ENCODE measurements around the gene AICDA. TPM values are rescaled to one million over a fixed set of nuclear protein-coding genes. Genes with fewer than 3 reads are reported as not detected.
"Not testable (repeated sequence)": the region's sequence is repeated elsewhere in the genome, so short reads cannot be mapped to it uniquely, and the experiment has no call there.

AICDA gene
- polyA plus RNA-seq, 2 donors = not detected

- not testable (repeated sequence) for H3K27me3 ChIP-seq (ENCODE audit: control insufficient read depth in 1 of 2, insufficient read depth in 2 of 2, low read length in 2 of 2); H3K36me3 ChIP-seq (ENCODE audit: control insufficient read depth in 2 of 2, insufficient read depth in 2 of 2, low read length in 1 of 2); H3K27ac ChIP-seq (ENCODE audit: low read depth in 2 of 2, low read length in 1 of 2); H3K9me3 ChIP-seq (ENCODE audit: control insufficient read depth in 2 of 2, insufficient read depth in 1 of 2, low read depth in 1 of 2, low read length in 1 of 2); H3K4me1 ChIP-seq (ENCODE audit: control insufficient read depth in 2 of 2, insufficient read depth in 2 of 2, low read length in 1 of 2); H3K4me3 ChIP-seq (ENCODE audit: low read depth in 1 of 2, low read length in 2 of 2)
- WGBS, 2 donors = 77 to 78% methylated on average over 2 of the region's 2 CpGs
Observed at GRCh38 chr12:8566052-8566451, 46.6 kb downstream of the AICDA start.

GRCh38 chr12:8564656-8565055, 48.0 kb downstream of the AICDA start:
- 56% methylated on average over 22 of the region's 22 CpGs for WGBS, 2 donors
- H3K9me3 ChIP-seq (ENCODE audit: control insufficient read depth in 2 of 2, insufficient read depth in 1 of 2, low read depth in 1 of 2, low read length in 1 of 2) = peaks cover 2 to 8% of the 10 kb centered on the region in 2 donors
- no peak overlapping the region for H3K27ac ChIP-seq (ENCODE audit: low read depth in 2 of 2, low read length in 1 of 2)
- no peaks in the 10 kb centered on the region for H3K4me1 ChIP-seq (ENCODE audit: control insufficient read depth in 2 of 2, insufficient read depth in 2 of 2, low read length in 1 of 2)
- no peaks in the 10 kb centered on the region for H3K36me3 ChIP-seq (ENCODE audit: control insufficient read depth in 2 of 2, insufficient read depth in 2 of 2, low read length in 1 of 2)
- no peak overlapping the region for H3K4me3 ChIP-seq (ENCODE audit: low read depth in 1 of 2, low read length in 2 of 2)
- peaks cover 0 to 4% of the 10 kb centered on the region in 2 donors for H3K27me3 ChIP-seq (ENCODE audit: control insufficient read depth in 1 of 2, insufficient read depth in 2 of 2, low read length in 2 of 2)

GRCh38 chr12:8563356-8563755, 49.3 kb downstream of the AICDA start:
- WGBS, 2 donors = 65 to 71% methylated on average over 3 of the region's 3 CpGs
- H3K9me3 ChIP-seq (ENCODE audit: control insufficient read depth in 2 of 2, insufficient read depth in 1 of 2, low read depth in 1 of 2, low read length in 1 of 2) = peaks cover 2 to 8% of the 10 kb centered on the region in 2 donors

DNA sequence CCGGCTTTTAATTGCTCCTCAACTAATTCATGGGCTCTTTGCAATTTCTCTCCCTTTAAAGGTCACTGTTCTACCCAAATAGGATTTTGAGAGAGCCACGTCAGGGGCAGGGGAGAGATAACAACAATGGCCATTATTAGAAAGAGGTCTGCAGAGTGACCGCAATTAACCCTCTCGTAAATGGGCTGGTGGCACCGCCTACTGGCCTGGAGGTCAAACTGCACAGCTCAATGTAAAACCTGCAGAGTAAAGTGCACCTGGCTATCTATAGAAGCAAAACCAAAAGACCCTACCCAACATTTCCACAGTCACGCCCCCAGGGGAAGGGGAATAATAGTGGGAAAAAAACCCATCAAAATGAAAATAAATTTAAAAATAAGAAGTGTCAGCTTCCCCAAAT, 50.3 kb downstream of the AICDA start:
- peaks cover 0 to 4% of the 10 kb centered on the region in 2 donors for H3K9me3 ChIP-seq (ENCODE audit: control insufficient read depth in 2 of 2, insufficient read depth in 1 of 2, low read depth in 1 of 2, low read length in 1 of 2)
- no peak overlapping the region for H3K27ac ChIP-seq (ENCODE audit: low read depth in 2 of 2, low read length in 1 of 2)
- H3K36me3 ChIP-seq (ENCODE audit: control insufficient read depth in 2 of 2, insufficient read depth in 2 of 2, low read length in 1 of 2) = no peaks in the 10 kb centered on the region
- H3K4me3 ChIP-seq (ENCODE audit: low read depth in 1 of 2, low read length in 2 of 2) = no peak overlapping the region
- H3K4me1 ChIP-seq (ENCODE audit: control insufficient read depth in 2 of 2, insufficient read depth in 2 of 2, low read length in 1 of 2) = no peaks in the 10 kb centered on the region
- H3K27me3 ChIP-seq (ENCODE audit: control insufficient read depth in 1 of 2, insufficient read depth in 2 of 2, low read length in 2 of 2) = peaks cover 0 to 4% of the 10 kb centered on the region in 2 donors
- 85 to 94% methylated on average over 6 of the region's 6 CpGs for WGBS, 2 donors

More at GRCh38 chr12:8563356-8563755, 49.3 kb downstream of the AICDA start:
- H3K4me1 ChIP-seq (ENCODE audit: control insufficient read depth in 2 of 2, insufficient read depth in 2 of 2, low read length in 1 of 2) = no peaks in the 10 kb centered on the region
- H3K27me3 ChIP-seq (ENCODE audit: control insufficient read depth in 1 of 2, insufficient read depth in 2 of 2, low read length in 2 of 2) = peaks cover 0 to 4% of the 10 kb centered on the region in 2 donors
- H3K27ac ChIP-seq (ENCODE audit: low read depth in 2 of 2, low read length in 1 of 2) = no peak overlapping the region
- no peak overlapping the region for H3K4me3 ChIP-seq (ENCODE audit: low read depth in 1 of 2, low read length in 2 of 2)
- no peaks in the 10 kb centered on the region for H3K36me3 ChIP-seq (ENCODE audit: control insufficient read depth in 2 of 2, insufficient read depth in 2 of 2, low read length in 1 of 2)

- H3K27me3 ChIP-seq (ENCODE audit: control insufficient read depth in 1 of 2, insufficient read depth in 2 of 2, low read length in 2 of 2) = peaks cover 0 to 4% of the 10 kb centered on the region in 2 donors
- H3K4me1 ChIP-seq (ENCODE audit: control insufficient read depth in 2 of 2, insufficient read depth in 2 of 2, low read length in 1 of 2) = no peaks in the 10 kb centered on the region
- H3K27ac ChIP-seq (ENCODE audit: low read depth in 2 of 2, low read length in 1 of 2) = no peak overlapping the region
- peaks cover 0 to 4% of the 10 kb centered on the region in 2 donors for H3K9me3 ChIP-seq (ENCODE audit: control insufficient read depth in 2 of 2, insufficient read depth in 1 of 2, low read depth in 1 of 2, low read length in 1 of 2)
- H3K36me3 ChIP-seq (ENCODE audit: control insufficient read depth in 2 of 2, insufficient read depth in 2 of 2, low read length in 1 of 2) = no peaks in the 10 kb centered on the region
- WGBS, 2 donors = 53 to 57% methylated on average over 4 of the region's 4 CpGs
- no peak overlapping the region for H3K4me3 ChIP-seq (ENCODE audit: low read depth in 1 of 2, low read length in 2 of 2)
Observed at GRCh38 chr12:8561011-8561410, 51.6 kb downstream of the AICDA start.

GRCh38 chr12:8559676-8560075, 53.0 kb downstream of the AICDA start:
- 72 to 81% methylated on average over 11 of the region's 11 CpGs for WGBS, 2 donors
- H3K27ac ChIP-seq (ENCODE audit: low read depth in 2 of 2, low read length in 1 of 2) = no peak overlapping the region
- H3K9me3 ChIP-seq (ENCODE audit: control insufficient read depth in 2 of 2, insufficient read depth in 1 of 2, low read depth in 1 of 2, low read length in 1 of 2) = peaks cover 0 to 2% of the 10 kb centered on the region in 2 donors
- H3K36me3 ChIP-seq (ENCODE audit: control insufficient read depth in 2 of 2, insufficient read depth in 2 of 2, low read length in 1 of 2) = no peaks in the 10 kb centered on the region
- no peak overlapping the region for H3K4me3 ChIP-seq (ENCODE audit: low read depth in 1 of 2, low read length in 2 of 2)
- no peaks in the 10 kb centered on the region for H3K4me1 ChIP-seq (ENCODE audit: control insufficient read depth in 2 of 2, insufficient read depth in 2 of 2, low read length in 1 of 2)
- H3K27me3 ChIP-seq (ENCODE audit: control insufficient read depth in 1 of 2, insufficient read depth in 2 of 2, low read length in 2 of 2) = peaks cover 0 to 4% of the 10 kb centered on the region in 2 donors

- peaks cover 0 to 4% of the 10 kb centered on the region in 2 donors for H3K27me3 ChIP-seq (ENCODE audit: control insufficient read depth in 1 of 2, insufficient read depth in 2 of 2, low read length in 2 of 2)
- no peaks in the 10 kb centered on the region for H3K9me3 ChIP-seq (ENCODE audit: control insufficient read depth in 2 of 2, insufficient read depth in 1 of 2, low read depth in 1 of 2, low read length in 1 of 2)
- no peaks in the 10 kb centered on the region for H3K4me1 ChIP-seq (ENCODE audit: control insufficient read depth in 2 of 2, insufficient read depth in 2 of 2, low read length in 1 of 2)
- no peak overlapping the region for H3K27ac ChIP-seq (ENCODE audit: low read depth in 2 of 2, low read length in 1 of 2)
- WGBS, 2 donors = 71 to 75% methylated on average over 2 of the region's 2 CpGs
- no peaks in the 10 kb centered on the region for H3K36me3 ChIP-seq (ENCODE audit: control insufficient read depth in 2 of 2, insufficient read depth in 2 of 2, low read length in 1 of 2)
- H3K4me3 ChIP-seq (ENCODE audit: low read depth in 1 of 2, low read length in 2 of 2) = no peak overlapping the region
Observed at GRCh38 chr12:8556531-8557097, 56.0 kb downstream of the AICDA start.

DNA sequence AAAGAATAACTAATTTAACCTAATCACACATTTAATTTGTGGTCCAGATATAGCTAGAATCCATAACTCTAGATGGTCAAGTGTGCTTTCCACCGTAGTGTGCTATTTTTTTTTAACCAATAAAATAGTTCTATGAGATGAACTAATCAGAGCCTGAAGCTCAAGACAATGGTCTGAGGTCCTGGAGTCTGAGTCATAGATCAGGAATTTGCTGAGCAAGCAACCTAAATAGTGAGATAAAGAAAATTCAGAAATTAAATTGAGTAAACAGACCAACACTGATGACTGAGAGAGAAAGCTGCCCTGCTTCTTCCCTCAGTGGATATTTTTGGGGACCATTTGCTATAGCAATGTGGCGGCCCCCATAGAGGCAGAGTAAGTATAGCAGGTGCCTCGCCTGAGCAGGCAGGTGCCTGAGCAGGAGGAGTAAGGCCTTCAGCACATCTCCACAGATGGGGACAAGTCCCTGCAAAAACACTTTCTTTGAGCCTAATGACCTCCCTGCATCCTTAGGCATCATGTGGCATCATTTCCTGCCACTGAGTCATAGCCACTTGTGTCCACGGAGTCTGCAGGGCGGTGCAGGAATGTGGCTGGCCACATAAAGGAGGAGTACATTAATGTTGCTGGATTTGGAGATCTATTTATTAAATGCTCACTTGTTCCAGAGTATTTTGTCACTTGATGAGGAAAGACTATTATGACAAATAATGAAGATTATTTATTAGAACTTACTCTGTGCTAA, 58.0 kb downstream of the AICDA start:
- H3K4me1 ChIP-seq (ENCODE audit: control insufficient read depth in 2 of 2, insufficient read depth in 2 of 2, low read length in 1 of 2) = no peaks in the 10 kb centered on the region
- H3K36me3 ChIP-seq (ENCODE audit: control insufficient read depth in 2 of 2, insufficient read depth in 2 of 2, low read length in 1 of 2) = no peaks in the 10 kb centered on the region
- 71% methylated on average over 5 of the region's 5 CpGs for WGBS, 2 donors
- H3K9me3 ChIP-seq (ENCODE audit: control insufficient read depth in 2 of 2, insufficient read depth in 1 of 2, low read depth in 1 of 2, low read length in 1 of 2) = no peaks in the 10 kb centered on the region
- no peak overlapping the region for H3K27ac ChIP-seq (ENCODE audit: low read depth in 2 of 2, low read length in 1 of 2)
- no peaks in the 10 kb centered on the region for H3K27me3 ChIP-seq (ENCODE audit: control insufficient read depth in 1 of 2, insufficient read depth in 2 of 2, low read length in 2 of 2)
- no peak overlapping the region for H3K4me3 ChIP-seq (ENCODE audit: low read depth in 1 of 2, low read length in 2 of 2)

DNA sequence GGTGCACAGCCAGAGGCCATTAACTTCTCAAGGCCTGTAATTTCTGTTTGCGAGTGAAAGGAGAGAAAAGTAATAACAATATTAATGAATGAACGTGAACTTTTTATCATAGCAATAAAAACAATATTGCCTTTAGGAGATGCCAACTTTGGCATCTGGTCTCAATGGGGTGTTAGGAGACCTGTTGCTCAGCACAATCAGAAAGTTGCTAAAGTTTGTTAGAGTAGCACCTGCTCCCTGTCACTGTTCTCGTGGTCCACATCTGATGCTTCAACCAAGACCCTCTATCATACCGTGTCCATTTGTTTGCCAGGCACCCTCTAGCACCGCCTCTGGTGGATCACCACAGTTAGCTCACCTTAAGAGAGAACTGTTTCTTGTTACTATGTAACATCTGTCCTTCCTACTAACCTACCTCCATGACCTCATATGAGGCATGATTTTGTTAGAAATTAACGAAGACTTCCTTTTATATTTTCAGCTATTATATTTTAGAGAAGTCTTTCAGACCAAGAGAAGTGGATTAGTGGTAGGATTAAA, 59.5 kb downstream of the AICDA start:
- H3K27ac ChIP-seq (ENCODE audit: low read depth in 2 of 2, low read length in 1 of 2) = no peak overlapping the region
- WGBS, 2 donors = 65 to 68% methylated on average over 6 of the region's 6 CpGs

More for the DNA sequence above, 59.5 kb downstream of the AICDA start:
- H3K4me1 ChIP-seq (ENCODE audit: control insufficient read depth in 2 of 2, insufficient read depth in 2 of 2, low read length in 1 of 2) = no peaks in the 10 kb centered on the region
- no peaks in the 10 kb centered on the region for H3K9me3 ChIP-seq (ENCODE audit: control insufficient read depth in 2 of 2, insufficient read depth in 1 of 2, low read depth in 1 of 2, low read length in 1 of 2)
- no peaks in the 10 kb centered on the region for H3K27me3 ChIP-seq (ENCODE audit: control insufficient read depth in 1 of 2, insufficient read depth in 2 of 2, low read length in 2 of 2)
- no peak overlapping the region for H3K4me3 ChIP-seq (ENCODE audit: low read depth in 1 of 2, low read length in 2 of 2)
- H3K36me3 ChIP-seq (ENCODE audit: control insufficient read depth in 2 of 2, insufficient read depth in 2 of 2, low read length in 1 of 2) = no peaks in the 10 kb centered on the region
